CD4-positive, alpha-beta T cell (primary cell): ENCODE measurements around the gene UBE2M. TPM values are rescaled to one million over a fixed set of nuclear protein-coding genes. Genes with fewer than 3 reads are reported as not detected.

Experiments used
- ATAC-seq: fragments of 200-7000 bp; cut with Tn5 transposase; one replicate; pipeline ENCODE4 v1.10.0; 2022; ENCODE audit warnings: mild to moderate bottlenecking; ENCODE audit not compliant: poor library complexity
- CTCF ChIA-PET: fragments of 350-600 bp; sonication (Branson Sonifier 250); formaldehyde crosslinking; loops from one replicate; lab custom pipeline; 2021; ENCODE audit warnings: antibody characterized with exemption, inconsistent platforms; lab: Charles Lee
- POLR2A ChIA-PET: fragments of 350-600 bp; sonication (Branson Sonifier 250); formaldehyde crosslinking; loops from one replicate; lab custom pipeline; 2021; ENCODE audit warnings: antibody characterized with exemption, inconsistent platforms; lab: Charles Lee
- DNase-seq, 14 experiments: peaks; one replicate each; pipeline ENCODE4 v3.0.0-alpha.2; 2013 to 2020; ENCODE audit warnings: mixed read lengths in 2 of 14
- H3K27ac ChIP-seq, 2 donors: one replicate each; pipeline versions ENCODE4 v1.5.1 to v1.7.0; 2013; ENCODE audit warnings: low read length in 2 of 2, low read depth in 1 of 2, mild to moderate bottlenecking in 1 of 2
- H3K27me3 ChIP-seq, 2 experiments: 1 replicate in 1 of 2; 2 replicates in 1 of 2; pipeline versions ENCODE4 v1.6.1 to v1.7.0; 2013; ENCODE audit warnings: low read length in 2 of 2, control low read depth in 1 of 2, mild to moderate bottlenecking in 1 of 2, moderate library complexity in 1 of 2; ENCODE audit not compliant: insufficient read depth in 2 of 2, control insufficient read depth in 1 of 2
- H3K36me3 ChIP-seq: one replicate; pipeline ENCODE4 v1.6.1; 2013; ENCODE audit warnings: low read length, control low read depth; ENCODE audit not compliant: insufficient read depth
- H3K4me1 ChIP-seq: one replicate; pipeline ENCODE4 v1.6.1; 2013; ENCODE audit warnings: low read length, control low read depth; ENCODE audit not compliant: insufficient read depth
- H3K4me3 ChIP-seq: one replicate; pipeline ENCODE4 v1.5.1; 2013; ENCODE audit warnings: mild to moderate bottlenecking, low read length, moderate library complexity
- H3K9me3 ChIP-seq, 2 experiments: 1 replicate in 1 of 2; 2 replicates in 1 of 2; pipeline versions ENCODE4 v1.6.1 to v1.7.0; 2013; ENCODE audit warnings: low read length in 2 of 2, mild to moderate bottlenecking in 2 of 2, control low read depth in 1 of 2, moderate library complexity in 1 of 2; ENCODE audit not compliant: control insufficient read depth in 1 of 2, insufficient read depth in 1 of 2
- H3K27ac Mint-ChIP-seq: one replicate; pipeline ENCODE4 v1.8.0; 2020; ENCODE audit warnings: mixed read lengths
- H3K27me3 Mint-ChIP-seq: one replicate; pipeline ENCODE4 v1.8.0; 2021; ENCODE audit warnings: mixed read lengths
- H3K36me3 Mint-ChIP-seq: one replicate; pipeline ENCODE4 v1.8.0; 2021; ENCODE audit warnings: low read depth, mixed read lengths
- H3K4me1 Mint-ChIP-seq: one replicate; pipeline ENCODE4 v1.8.0; 2021; ENCODE audit warnings: low read depth, mixed read lengths
- H3K4me3 Mint-ChIP-seq: one replicate; pipeline ENCODE4 v1.8.0; 2020; ENCODE audit warnings: mild to moderate bottlenecking, mixed read lengths
- H3K9me3 Mint-ChIP-seq: one replicate; pipeline ENCODE4 v1.8.0; 2020; ENCODE audit warnings: mixed read lengths
- CTCF ChIP-seq: fragments of 200-600 bp; IDR thresholded peaks from one replicate; pipeline ENCODE4 v1.8.0; 2022; ENCODE audit warnings: antibody characterized with exemption, mild to moderate bottlenecking
- intact Hi-C, 2 experiments: fragments of 100-400 bp; cut with DNase I in 1 of 2; cut with micrococcal nuclease in 1 of 2; formaldehyde crosslinking; loops; one replicate each; pipeline versions ENCODE4 v1.15.1 to v1.9.0; 2023 to 2025; cut with DNase I, micrococcal nuclease
- total RNA-seq, 174 experiments: library from RNA in 2 of 174; stranded (reverse) in 2 of 174; gene quantifications; one replicate each; pipeline ENCODE4 v1.2.3 and lab custom pipeline; 2021 to 2026

UBE2M gene
- total RNA-seq, 2 experiments from 2014 or later, result 29.0 to 31.0 TPM

DNA sequence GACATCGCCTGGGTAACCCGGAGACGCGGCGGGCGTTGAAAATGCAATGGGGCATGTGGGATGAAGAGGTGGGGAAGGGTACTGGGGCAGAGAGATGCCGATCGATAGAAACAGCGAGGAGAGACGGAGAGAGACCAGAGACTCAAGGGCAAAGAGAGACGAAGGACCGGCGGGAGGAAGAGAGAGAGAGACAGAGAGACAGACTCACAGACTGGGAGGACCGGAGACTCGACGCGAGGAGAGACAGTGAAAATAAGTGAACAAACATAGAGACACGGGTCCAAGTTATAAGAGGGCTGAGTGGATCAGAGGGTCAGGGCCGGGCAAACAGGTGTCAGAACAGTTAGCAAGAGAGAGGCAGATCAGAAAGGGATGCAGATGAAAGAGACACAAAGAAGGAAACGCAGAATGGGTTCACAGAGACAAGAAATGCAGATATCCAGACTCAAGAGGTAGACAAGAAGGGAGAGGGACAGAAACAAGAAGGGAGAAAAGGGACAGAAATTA, 15.3 kb upstream of the UBE2M start:
- CTCF ChIA-PET, result interaction anchor here (2.5 kb wide), 1 partner anchor 53 kb away, joined by 13 read pairs; the partner anchor contains the start of gene ZBTB45
- peak overlapping the region; percentile 96 for H3K27ac Mint-ChIP-seq
- peaks cover 41% of the 10 kb centered on the region for H3K4me1 Mint-ChIP-seq
- POLR2A ChIA-PET, result interaction anchor here (0.6 kb wide), 1 partner anchor 15 kb away, joined by 3 read pairs; no protein-coding TSS in a partner anchor
- H3K9me3 Mint-ChIP-seq, result no peaks in the 10 kb centered on the region
- DNase-seq, result no peak
- Histone ChIP-seq H3K36me3 (peaks cover 22% of the 10 kb centered on the region), H3K27me3 (no peaks in the 10 kb centered on the region), H3K9me3 (no peaks in the 10 kb centered on the region), H3K27ac (peak overlapping the region; percentile 100), H3K4me3 (peak overlapping the region; percentile 84), H3K4me1 (peaks cover 49% of the 10 kb centered on the region)
- no peaks in the 10 kb centered on the region for H3K27me3 Mint-ChIP-seq
- peak overlapping the region; percentile 92 for H3K4me3 Mint-ChIP-seq
- TF ChIP-seq CTCF, result no peak
- intact Hi-C loops, result loop anchor here (1.0 to 2.0 kb wide), 3 partner anchors 14 to 59 kb away; partner anchors contain the start of gene TRIM28 (in 2 of the 2)
- ATAC-seq, result no peak
- H3K36me3 Mint-ChIP-seq, result peaks cover 16% of the 10 kb centered on the region

- TF ChIP-seq CTCF, result no peak
- DNase-seq (peak; percentile 98 to 100 (median 100)), ATAC-seq (peak; percentile 72)
- Histone ChIP-seq H3K4me1 (peaks cover 49% of the 10 kb centered on the region), H3K27me3 (no peaks in the 10 kb centered on the region), H3K36me3 (peaks cover 21% of the 10 kb centered on the region), H3K4me3 (peak within 1 kb of the TSS; percentile 84), H3K27ac (peak within 1 kb of the TSS; percentile 100), H3K9me3 (no peaks in the 10 kb centered on the region)
- CTCF ChIA-PET, result interaction anchor here (2.5 kb wide), 1 partner anchor 53 kb away, joined by 13 read pairs; the partner anchor contains the start of gene ZBTB45
- Mint-ChIP-seq H3K4me1 (peaks cover 36% of the 10 kb centered on the region), H3K9me3 (no peaks in the 10 kb centered on the region), H3K27ac (peak within 1 kb of the TSS; percentile 96), H3K36me3 (peaks cover 23% of the 10 kb centered on the region), H3K4me3 (peak within 1 kb of the TSS; percentile 92), H3K27me3 (no peaks in the 10 kb centered on the region)
- POLR2A ChIA-PET, result interaction anchor here (1.1 to 3.2 kb wide), 6 partner anchors 11 to 54 kb away, joined by 3 to 63 read pairs (median 17); partner anchors contain the start of genes CHMP2A, TRIM28, UBE2M and ZBTB45
- intact Hi-C loops, result loop anchor here (1.0 kb wide), 2 partner anchors 14 to 29 kb away; partner anchors contain the start of gene TRIM28 (in 2 of the 2)
Observed at GRCh38 chr19:58572818-58573657, 14.6 kb upstream of the UBE2M start, which contains the start of gene MZF1. Gene MZF1 (minus strand): TSS chr19:58573335. CDS start chr19:58571389, 1,946 bp downstream.

- H3K36me3 Mint-ChIP-seq, result peaks cover 23% of the 10 kb centered on the region
- Histone ChIP-seq H3K36me3 (peaks cover 21% of the 10 kb centered on the region), H3K9me3 (no peaks in the 10 kb centered on the region), H3K27me3 (no peaks in the 10 kb centered on the region), H3K4me1 (peaks cover 49% of the 10 kb centered on the region), H3K4me3 (peak overlapping the region; percentile 84), H3K27ac (peak overlapping the region; percentile 100)
- ATAC-seq, result no peak
- intact Hi-C loops, result loop anchor here in 1 of 2 experiments (1.0 kb wide), 1 partner anchor 13 kb away; no protein-coding TSS in a partner anchor
- TF ChIP-seq CTCF, result no peak
- no peaks in the 10 kb centered on the region for H3K9me3 Mint-ChIP-seq
- DNase-seq, result no peak
- no peaks in the 10 kb centered on the region for H3K27me3 Mint-ChIP-seq
- peaks cover 36% of the 10 kb centered on the region for H3K4me1 Mint-ChIP-seq
- peak overlapping the region; percentile 92 for H3K4me3 Mint-ChIP-seq
- CTCF ChIA-PET, result interaction anchor here (2.5 kb wide), 1 partner anchor 52 kb away, joined by 13 read pairs; the partner anchor contains the start of gene ZBTB45
- POLR2A ChIA-PET, result interaction anchor here (1.0 to 3.2 kb wide), 7 partner anchors 11 to 53 kb away, joined by 3 to 63 read pairs (median 12); partner anchors contain the start of genes CHMP2A, TRIM28, UBE2M and ZBTB45
- peak overlapping the region; percentile 96 for H3K27ac Mint-ChIP-seq
Observed at GRCh38 chr19:58572026-58572817, 13.8 kb upstream of the UBE2M start.
